SKM-1 treated with dmso at 0.1 percent for 144 hours (cell line): ENCODE measurements around the gene WDR37.

Experiments used
- DNase-seq: peaks from one replicate; lab custom pipeline; 2025; ENCODE audit not compliant: unreplicated experiment; lab: John Stamatoyannopoulos, UW

Gene WDR37

DNA sequence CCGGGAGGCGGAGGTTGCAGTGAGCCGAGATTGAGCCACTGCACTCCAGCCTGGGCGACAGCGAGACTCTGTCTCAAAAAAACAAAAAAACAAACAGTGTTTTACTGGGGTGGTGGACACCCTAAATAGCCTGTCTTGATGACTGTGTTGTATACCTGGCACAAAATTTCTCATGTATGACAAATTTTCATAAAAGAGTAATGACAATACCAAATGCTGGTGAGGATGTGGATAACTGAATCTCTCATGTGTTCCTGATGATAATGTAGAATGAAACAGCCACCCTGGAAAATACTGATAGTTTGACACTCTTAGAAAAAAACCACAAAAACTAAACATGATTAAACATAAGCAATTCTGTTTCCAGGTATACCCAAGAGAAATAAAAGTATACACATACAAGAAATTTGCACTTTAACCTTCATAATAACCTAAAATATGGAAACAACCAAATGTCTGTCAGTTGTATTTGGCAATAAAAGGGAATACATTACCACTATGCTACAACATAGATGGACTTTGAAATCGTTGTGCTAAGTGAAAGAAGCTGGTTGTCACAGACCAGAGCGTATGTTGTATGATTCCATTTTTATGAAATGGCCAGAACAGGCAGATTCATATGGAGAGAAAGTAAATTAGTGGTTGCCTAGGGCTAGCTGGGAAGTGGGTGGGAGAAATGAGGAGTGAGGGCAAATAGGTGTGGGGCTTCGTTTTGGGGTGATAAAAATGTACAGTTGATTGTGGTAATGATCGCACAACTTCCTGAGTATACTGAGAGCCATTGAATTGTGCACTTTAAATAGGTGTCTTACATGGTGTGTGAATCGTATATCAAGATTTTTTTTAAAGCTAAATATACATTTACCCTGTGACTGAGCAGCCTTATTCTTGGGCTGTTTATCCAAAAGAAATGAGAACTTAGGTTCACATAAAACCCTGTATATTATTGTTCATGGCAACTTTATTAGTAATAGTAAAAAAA, 12.5 kb downstream of the WDR37 start:
- no peak for DNase-seq

DNA sequence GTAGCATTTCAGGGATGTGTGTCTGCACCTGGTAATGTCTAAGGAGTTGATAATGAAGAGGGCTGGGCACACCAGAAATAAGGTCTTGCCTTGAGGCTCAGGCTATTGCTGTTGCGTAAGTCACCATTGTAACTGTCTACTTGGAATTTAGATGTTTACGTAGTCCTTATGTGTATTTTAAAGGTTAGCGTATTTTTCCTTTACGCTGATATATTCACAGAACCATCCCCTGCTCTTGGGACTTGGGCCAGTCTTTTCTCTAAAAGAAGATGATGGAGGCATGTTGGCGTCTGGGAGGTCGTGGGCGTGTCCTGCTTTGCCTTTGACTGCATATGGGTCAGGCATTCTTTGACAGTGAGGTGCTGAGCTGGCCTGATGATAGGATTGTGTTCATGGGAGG, 14.7 kb downstream of the WDR37 start:
- DNase-seq = no peak

DNA sequence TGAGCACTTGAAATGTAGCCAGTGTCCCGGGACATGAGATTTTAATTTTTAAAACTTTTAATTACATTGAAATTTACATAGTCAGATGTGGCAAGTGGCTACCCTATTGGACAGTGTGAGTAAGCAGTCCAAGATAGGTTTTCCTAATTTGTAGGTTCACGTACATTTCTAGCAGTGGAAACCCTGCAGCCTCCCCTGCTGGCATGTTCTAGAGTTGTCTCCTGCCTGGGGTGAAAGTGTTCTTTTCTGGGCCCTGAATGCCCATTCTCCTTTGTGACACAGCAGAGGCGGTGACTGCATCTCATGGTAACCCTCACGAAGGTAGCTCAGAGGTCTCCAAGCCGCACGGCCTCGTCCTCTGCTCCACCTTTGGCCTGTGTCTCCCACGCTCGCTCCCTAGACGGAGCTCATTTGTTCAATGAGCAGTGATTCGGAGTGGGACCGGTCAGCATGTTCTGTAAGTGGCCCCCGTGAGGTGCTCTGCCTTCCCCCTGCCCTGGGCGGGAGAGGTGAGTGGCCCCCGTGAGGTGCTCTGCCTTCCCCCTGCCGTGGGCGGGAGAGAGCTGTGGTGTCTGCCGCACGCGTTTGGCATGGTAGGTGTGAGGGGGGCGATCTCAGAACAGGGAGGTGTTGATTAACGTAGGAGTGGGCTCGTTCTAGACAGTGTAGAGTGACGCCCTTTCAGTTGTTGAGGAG, 18.0 kb downstream of the WDR37 start:
- no peak for DNase-seq

GRCh38 chr10:1074748-1075308, 18.6 kb downstream of the WDR37 start:
- DNase-seq = no peak

- no peak for DNase-seq
These were observed 22.5 kb downstream of the WDR37 start for GRCh38 chr10:1078668-1079067.

GRCh38 chr10:1083581-1083980, 27.4 kb downstream of the WDR37 start:
- DNase-seq = no peak

DNA sequence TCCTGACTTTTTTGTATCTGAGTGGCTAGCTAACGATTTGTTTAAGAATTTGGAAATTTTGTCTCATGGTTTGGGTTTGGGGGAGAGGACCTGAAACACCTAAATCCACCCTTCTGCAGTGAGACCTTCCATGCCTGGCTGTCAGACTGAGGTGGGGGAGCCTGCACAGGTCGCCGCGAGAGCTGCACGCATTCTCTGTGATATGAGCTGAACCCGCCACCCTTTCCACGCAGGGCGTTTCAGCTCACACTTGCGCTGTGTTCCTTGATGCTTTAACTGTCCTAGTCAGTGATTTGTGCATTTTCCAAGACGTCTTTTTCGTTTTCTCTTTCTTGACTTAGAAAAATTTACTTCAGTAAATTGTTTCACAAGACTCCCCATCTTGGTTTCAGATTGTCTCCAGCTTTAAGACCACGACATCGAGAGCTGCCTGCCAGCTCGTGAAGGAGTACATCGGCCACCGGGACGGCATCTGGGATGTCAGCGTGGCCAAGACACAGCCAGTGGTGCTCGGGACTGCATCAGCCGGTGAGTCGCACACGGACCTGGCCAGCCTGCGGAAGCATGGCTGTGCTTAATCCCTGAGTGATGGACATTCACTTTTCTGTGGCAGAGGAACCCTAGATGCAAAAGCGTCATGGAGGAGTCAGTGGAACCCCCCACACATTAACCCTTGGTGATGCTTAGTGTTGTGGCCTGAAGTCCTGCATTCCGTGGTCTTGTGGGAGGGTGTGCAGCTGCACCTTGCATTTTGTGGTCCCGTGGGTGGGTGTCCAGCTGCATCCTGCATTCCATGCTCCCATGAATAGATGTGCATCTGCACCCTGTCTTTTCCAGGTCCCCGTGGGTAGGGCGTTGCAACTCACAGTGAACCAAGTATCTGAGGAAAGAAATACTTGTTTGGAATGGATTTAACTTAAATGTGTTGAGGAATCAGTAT, 28.1 kb downstream of the WDR37 start:
- no peak for DNase-seq

- DNase-seq = no peak
These were observed 29.1 kb downstream of the WDR37 start for GRCh38 chr10:1085258-1085657.

- DNase-seq = no peak
These were observed 30.6 kb downstream of the WDR37 start for GRCh38 chr10:1086787-1087186.

- DNase-seq = no peak
These were observed 33.0 kb downstream of the WDR37 start for GRCh38 chr10:1089017-1089689.

GRCh38 chr10:1090696-1091095, 34.5 kb downstream of the WDR37 start:
- DNase-seq = no peak

DNA sequence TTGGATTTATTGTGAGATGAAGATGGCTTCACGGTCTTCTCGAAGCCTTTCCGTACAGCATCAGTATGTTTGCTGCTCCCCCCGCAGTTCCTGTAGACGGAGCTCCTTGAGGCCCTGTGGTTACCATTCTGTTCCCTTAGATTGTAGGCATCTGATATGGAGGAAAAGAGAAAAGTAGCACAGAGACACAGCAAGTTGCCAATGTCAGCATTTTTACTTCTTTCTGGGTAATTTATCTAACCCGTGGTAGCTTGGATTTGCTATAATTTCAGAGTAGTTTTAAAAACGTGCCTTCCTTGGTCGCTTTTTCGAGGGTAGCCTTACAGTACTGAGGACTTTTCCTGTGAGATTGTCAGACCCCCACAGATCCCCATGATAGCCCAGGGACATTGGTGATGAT, 37.5 kb downstream of the WDR37 start:
- DNase-seq = no peak

DNA sequence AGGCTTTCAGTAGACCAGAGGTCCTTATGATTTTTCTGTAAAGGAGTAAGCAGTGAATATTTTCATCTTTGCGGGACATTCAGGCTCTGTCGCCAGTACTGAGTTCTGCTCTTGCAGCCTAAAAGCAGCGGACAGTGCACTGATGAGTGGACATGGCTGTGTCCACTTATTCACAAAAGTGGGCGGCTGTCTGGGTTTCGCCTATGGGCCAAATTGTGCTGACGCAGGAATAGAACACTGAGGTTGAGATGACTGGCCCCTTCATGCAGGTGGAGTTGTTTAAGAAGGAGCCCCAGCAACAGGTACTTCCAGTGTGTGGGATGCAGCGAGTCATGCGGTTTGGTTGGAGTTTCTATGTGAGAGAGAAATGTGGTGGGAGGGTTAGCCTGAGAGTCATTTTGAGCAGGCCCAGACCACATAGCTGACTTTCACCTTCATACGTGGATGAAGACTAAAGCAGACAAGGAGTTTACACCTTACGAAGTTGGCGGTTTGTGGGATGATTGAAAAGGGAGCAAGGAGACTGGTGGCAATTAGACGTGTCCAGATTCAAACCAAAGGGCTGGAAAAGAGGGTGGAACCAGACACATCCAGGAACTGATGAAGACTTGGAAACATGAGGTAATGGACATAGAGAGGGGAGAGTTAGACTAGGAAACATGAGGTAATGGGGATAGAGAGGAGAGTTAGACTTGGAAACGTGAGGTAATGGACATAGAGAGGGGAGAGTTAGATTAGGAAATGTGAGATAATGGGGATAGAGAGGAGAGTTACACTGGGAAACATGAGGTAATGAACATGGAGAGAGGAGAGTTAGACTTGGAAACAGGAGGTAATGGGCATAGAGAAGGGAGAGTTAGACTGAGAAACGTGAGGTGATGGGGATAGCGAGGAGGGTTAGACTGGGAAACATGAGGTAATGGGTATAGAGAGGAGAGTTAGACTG, 38.2 kb downstream of the WDR37 start:
- DNase-seq = no peak

DNA sequence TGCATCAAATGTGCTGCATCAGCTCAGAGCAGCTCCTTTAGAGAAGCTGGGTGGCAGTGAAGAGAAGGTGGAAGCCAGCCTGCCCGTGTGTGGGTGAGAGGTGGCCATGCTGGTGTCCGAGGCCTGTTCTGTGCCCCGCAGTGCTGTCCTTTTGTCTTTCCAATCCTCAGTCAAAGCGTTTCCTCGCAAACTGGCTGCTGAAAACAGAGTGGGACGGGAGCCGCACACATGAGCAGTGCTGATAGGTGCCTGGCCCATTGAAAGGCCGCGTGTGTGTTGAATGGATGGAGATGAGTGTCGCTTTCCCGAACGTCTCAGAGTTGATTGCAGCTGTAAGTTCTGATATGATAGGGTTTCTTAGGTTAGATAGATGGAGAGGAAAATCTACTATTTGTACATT, 39.3 kb downstream of the WDR37 start:
- no peak for DNase-seq

- no peak for DNase-seq
These were observed 40.2 kb downstream of the WDR37 start for GRCh38 chr10:1096287-1096889.

DNA sequence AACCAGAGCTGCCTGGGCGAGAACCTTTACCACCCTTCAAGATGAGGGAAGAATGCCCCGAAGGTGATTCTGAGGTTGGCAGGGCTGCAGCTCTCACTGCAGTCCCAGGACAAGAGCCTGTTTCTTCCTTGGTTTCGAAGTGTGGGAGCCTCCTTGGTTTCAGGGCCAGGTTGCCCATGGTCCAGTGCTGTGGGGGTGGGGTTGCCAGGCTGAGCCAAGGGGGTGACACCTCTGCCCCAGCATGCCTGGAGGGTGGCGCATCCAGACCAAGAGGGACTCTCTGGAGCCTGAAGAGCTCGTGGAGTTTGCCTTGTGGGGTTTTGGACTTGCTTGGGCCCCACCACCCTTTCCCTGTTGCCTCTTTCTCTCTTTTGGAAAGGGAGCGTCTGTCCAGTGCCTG, 41.3 kb downstream of the WDR37 start:
- DNase-seq = no peak

DNA sequence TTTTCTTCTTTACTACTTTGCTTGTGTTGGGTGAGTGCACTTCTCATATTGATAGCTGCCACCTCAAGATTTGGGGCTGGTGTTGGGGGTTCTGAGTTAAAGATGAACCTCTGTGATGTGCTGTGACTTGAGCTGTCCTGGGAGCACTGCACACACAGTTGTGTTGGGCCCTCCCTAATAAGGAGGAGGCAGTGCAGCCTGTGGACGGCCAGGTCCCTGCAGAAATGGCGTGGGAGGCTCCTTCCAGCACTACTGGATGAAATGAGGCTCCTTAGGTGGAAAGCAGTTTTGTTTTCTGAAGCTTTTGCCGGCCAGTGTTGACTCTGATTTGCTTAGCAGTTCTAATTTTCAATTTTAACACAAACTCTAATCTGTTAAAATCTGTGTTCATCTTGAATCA, 44.0 kb downstream of the WDR37 start:
- DNase-seq = no peak

DNA sequence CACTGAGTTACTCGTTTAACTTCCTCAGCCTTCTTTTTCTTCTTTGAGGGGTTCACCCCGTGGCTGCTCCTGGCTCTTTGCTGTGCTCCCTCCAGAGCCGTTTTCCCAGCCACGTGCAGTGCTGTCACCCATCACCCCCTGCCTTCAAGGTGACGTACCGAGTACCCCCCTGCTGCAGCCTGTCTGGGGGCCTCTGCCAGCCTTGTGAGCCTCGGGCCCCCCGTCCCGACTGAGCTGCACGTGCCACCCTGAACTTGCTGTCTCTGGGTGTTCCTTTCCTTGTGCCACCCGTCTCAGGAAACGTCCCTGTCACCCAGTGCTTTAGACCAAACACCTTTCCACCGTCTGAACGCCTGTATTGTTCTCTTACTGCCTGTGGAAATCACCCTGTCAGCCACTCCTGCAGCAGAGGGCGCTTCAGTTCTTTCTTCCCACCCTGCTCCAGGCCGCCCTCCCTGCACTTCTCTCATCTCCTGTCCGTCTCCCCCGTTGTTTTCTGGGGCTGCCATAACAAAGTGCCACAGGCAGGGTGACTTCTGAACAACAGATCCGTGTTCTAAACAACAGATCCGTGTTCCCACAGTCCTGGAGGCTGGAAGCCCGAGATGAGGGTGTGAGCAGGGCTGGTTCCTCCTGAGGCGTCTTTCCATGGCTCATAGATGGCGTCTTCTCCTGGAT, 44.6 kb downstream of the WDR37 start:
- no peak for DNase-seq
